Endothelial cell of umbilical vein (primary cell): ENCODE data around the gene TMEM182. TPM values are rescaled to one million over a fixed set of nuclear protein-coding genes. Genes with fewer than 3 reads are reported as not detected.

Source experiments
- BruUV-seq: library from RNA; stranded (reverse); fragments of 400-500 nt; replicated peaks from 2 replicates; lab custom pipeline; 2021; lab: Mats Ljungman, UMichigan
- CTCF ChIA-PET: fragments of 300-600, 350-600 bp; sonication (Branson Sonifier 250); formaldehyde crosslinking; loops from one replicate; lab custom pipeline; 2021; ENCODE audit warnings: antibody characterized with exemption, inconsistent platforms; lab: Charles Lee
- POLR2A ChIA-PET: fragments of 300-600, 350-600 bp; sonication (Branson Sonifier 250); formaldehyde crosslinking; loops from one replicate; lab custom pipeline; 2021; ENCODE audit warnings: antibody characterized with exemption, inconsistent platforms; lab: Charles Lee
- DNase-seq: peaks from one replicate; pipeline ENCODE4 v3.0.0-alpha.2; 2011; ENCODE audit warnings: low read depth, low spot score
- FAIRE-seq: peaks from 2 replicates; lab custom pipeline; 2011; peaks lifted over from hg19 to GRCh38; lab: Jason Lieb, UNC
- H2AFZ ChIP-seq: 2 replicates; pipeline ENCODE4 v1.6.0; 2012; ENCODE audit warnings: low read depth, low read length, control low read depth, inconsistent platforms
- H3K27ac ChIP-seq: 2 replicates; pipeline ENCODE4 v1.5.1; 2011; ENCODE audit warnings: low read depth, mild to moderate bottlenecking, control low read depth, low read length, moderate library complexity; ENCODE audit not compliant: insufficient read depth
- H3K27me3 ChIP-seq, 2 experiments: 2 replicates each; pipeline versions ENCODE4 v1.6.0 to v1.6.1; 2011; ENCODE audit warnings: low read length in 2 of 2, mixed read lengths in 1 of 2; ENCODE audit not compliant: control insufficient read depth in 2 of 2, insufficient read depth in 2 of 2
- H3K36me3 ChIP-seq, 2 experiments: 2 replicates in 1 of 2; 3 replicates in 1 of 2; pipeline ENCODE4 v1.5.1; 2011; ENCODE audit warnings: low read length in 2 of 2, mild to moderate bottlenecking in 1 of 2, moderate library complexity in 1 of 2; ENCODE audit not compliant: control insufficient read depth in 2 of 2, insufficient read depth in 2 of 2; ENCODE audit errors: extremely low read depth in 1 of 2
- H3K4me1 ChIP-seq: 3 replicates; pipeline ENCODE4 v1.5.1; 2011; ENCODE audit warnings: mild to moderate bottlenecking, low read length; ENCODE audit not compliant: control insufficient read depth, insufficient read depth; ENCODE audit errors: extremely low read depth
- H3K4me2 ChIP-seq: 2 replicates; pipeline ENCODE4 v1.6.1; 2011; ENCODE audit warnings: low read length, control low read depth, mixed read lengths; ENCODE audit not compliant: insufficient read depth
- H3K4me3 ChIP-seq, 3 experiments: fragments of 200-600 bp in 1 of 3; sonication (generic), shearing (Covaris generic) in 1 of 3; replicated peaks in 1 of 3; 2 replicates each; pipeline ENCODE4 v1.5.1; 2011 to 2016; ENCODE audit warnings: control low read depth in 3 of 3, low read length in 3 of 3, mild to moderate bottlenecking in 2 of 3, inconsistent platforms in 1 of 3, low read depth in 1 of 3, moderate library complexity in 1 of 3; ENCODE audit not compliant: insufficient read depth in 1 of 3
- H3K79me2 ChIP-seq: 2 replicates; pipeline ENCODE4 v1.6.0; 2012; ENCODE audit warnings: low read length, inconsistent platforms; ENCODE audit not compliant: control insufficient read depth, insufficient read depth
- H3K9ac ChIP-seq: replicated peaks from 2 replicates; pipeline ENCODE3; 2011; ENCODE audit warnings: low read length, control low read depth; ENCODE audit not compliant: insufficient read depth; ENCODE audit errors: extremely low read depth
- H3K9me1 ChIP-seq: replicated peaks from 3 replicates; pipeline ENCODE4 v1.6.0; 2011; ENCODE audit warnings: mild to moderate bottlenecking, low read length; ENCODE audit not compliant: control insufficient read depth, insufficient read depth; ENCODE audit errors: extremely low read depth
- H3K9me3 ChIP-seq: replicated peaks from 2 replicates; pipeline ENCODE4 v1.5.1; 2012; ENCODE audit warnings: low read length, inconsistent platforms; ENCODE audit not compliant: control insufficient read depth, insufficient read depth
- H4K20me1 ChIP-seq: replicated peaks from 2 replicates; pipeline ENCODE3; 2011; ENCODE audit warnings: mild to moderate bottlenecking, low read length; ENCODE audit not compliant: control insufficient read depth, insufficient read depth; ENCODE audit errors: extremely low read depth
- CTCF ChIP-seq, 2 donors: IDR thresholded peaks; 1 replicate in 1 of 2; 2 replicates in 1 of 2; pipeline ENCODE4 v1.5.1; 2011; ENCODE audit warnings: low read length in 2 of 2, mild to moderate bottlenecking in 2 of 2, moderate library complexity in 2 of 2, control low read depth in 1 of 2, inconsistent platforms in 1 of 2, low read depth in 1 of 2; ENCODE audit not compliant: insufficient read depth in 1 of 2; ENCODE audit errors: extremely low read depth in 1 of 2
- EZH2 ChIP-seq: IDR thresholded peaks from 2 replicates; pipeline ENCODE4 v1.6.1; 2012; ENCODE audit warnings: borderline replicate concordance, low read depth, mild to moderate bottlenecking, moderate library complexity, low read length, inconsistent platforms; ENCODE audit not compliant: severe bottlenecking
- FOS ChIP-seq: IDR thresholded peaks from 2 replicates; pipeline ENCODE4 v1.6.1; 2011; ENCODE audit warnings: mild to moderate bottlenecking, low read length, moderate library complexity, borderline replicate concordance; ENCODE audit not compliant: insufficient read depth
- GATA2 ChIP-seq: IDR thresholded peaks from 2 replicates; pipeline ENCODE4 v1.7.0; 2011; ENCODE audit warnings: low read depth, mild to moderate bottlenecking, moderate library complexity, mixed read lengths, low read length; ENCODE audit not compliant: insufficient read length, insufficient read depth
- JUN ChIP-seq: IDR thresholded peaks from 2 replicates; pipeline ENCODE4 v1.6.1; 2011; ENCODE audit warnings: borderline replicate concordance, low read depth; ENCODE audit not compliant: insufficient read length, insufficient read depth
- MYC ChIP-seq: IDR thresholded peaks from one replicate; pipeline ENCODE4 v1.6.1; 2011; ENCODE audit warnings: mild to moderate bottlenecking, low read depth, low read length
- POLR2A ChIP-seq: IDR thresholded peaks from 2 replicates; pipeline ENCODE4 v1.6.1; 2012; ENCODE audit warnings: low read depth, mild to moderate bottlenecking, control low read depth, low read length
- POLR2AphosphoS5 ChIP-seq: IDR thresholded peaks from 2 replicates; pipeline ENCODE4 v1.6.1; 2012; ENCODE audit warnings: low read depth, mild to moderate bottlenecking, control low read depth, low read length, moderate library complexity; ENCODE audit not compliant: insufficient read depth
- dilution Hi-C: fragments of 300-500 bp; cut with MboI; formaldehyde crosslinking; loops from one replicate; pipeline ENCODE4 v1.15.0; 2019; ENCODE audit warnings: low sequenced_read_pairs; ENCODE audit not compliant: extremely low pct_ligation_motif_present
- intact Hi-C: fragments of 100-400 bp; cut with micrococcal nuclease; formaldehyde crosslinking; loops from one replicate; pipeline ENCODE4 v1.10.0; 2022
- polyA plus RNA-seq, 4 experiments: library from polyadenylated mRNA; depleted of rRNA in 3 of 4; stranded (reverse) in 3 of 4; unstranded in 1 of 4; fragments of >200 nt; gene quantifications; 2 replicates each; pipeline versions ENCODE4 v1.2.1 to v1.2.3, GENCODE V29; 2011 to 2012; ENCODE audit warnings: missing spikeins in 1 of 4
- total RNA-seq: library from RNA; stranded (reverse); gene quantifications from 2 replicates; pipeline ENCODE4 v1.2.3, GENCODE V29; 2021
- TF ChIP-seq, protein P1 (sequence below): IDR thresholded peaks from 2 replicates; pipeline ENCODE4 v1.6.1; 2011; ENCODE audit not compliant: insufficient read depth, insufficient read length

TMEM182 gene
- total and polyA plus RNA-seq, 2 donors (not counting 3 experiments of a cell fraction or from before 2014, with no cell fraction given) = 0.69 to 0.95 TPM

- intact Hi-C loops (no loop called here), dilution Hi-C loops (no loop called here)
- TF ChIP-seq MYC (no peak), EZH2 (no peak), JUN (no peak)
- TF ChIP-seq, protein P1, sequence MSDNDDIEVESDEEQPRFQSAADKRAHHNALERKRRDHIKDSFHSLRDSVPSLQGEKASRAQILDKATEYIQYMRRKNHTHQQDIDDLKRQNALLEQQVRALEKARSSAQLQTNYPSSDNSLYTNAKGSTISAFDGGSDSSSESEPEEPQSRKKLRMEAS = no peak
- Histone ChIP-seq H3K4me2 (no peak overlapping the region), H3K4me1 (no peaks in the 10 kb centered on the region), H4K20me1 (no peaks in the 10 kb centered on the region), H3K9me3 (no peaks in the 10 kb centered on the region), H3K27ac (no peak overlapping the region), H3K9me1 (no peaks in the 10 kb centered on the region), H3K4me3 (no peak overlapping the region), H3K79me2 (no peaks in the 10 kb centered on the region), H3K27me3 (no peaks in the 10 kb centered on the region), H2AFZ (no peak overlapping the region), H3K9ac (no peak overlapping the region), H3K36me3 (no peaks in the 10 kb centered on the region)
- BruUV-seq = no TSS peak
- no peak for DNase-seq
- no peak for FAIRE-seq
- POLR2A ChIA-PET = no interaction called here
- CTCF ChIA-PET = interaction anchor here (4.4 kb wide), 1 partner anchor 19 kb away, joined by 22 read pairs; no protein-coding TSS in a partner anchor
Observed at GRCh38 chr2:102773149-102773705, 11.4 kb downstream of the TMEM182 start.

GRCh38 chr2:102778260-102778659 is 16.4 kb downstream of the TMEM182 start:
- Histone ChIP-seq H3K79me2 (no peaks in the 10 kb centered on the region), H3K27me3 (no peaks in the 10 kb centered on the region), H3K27ac (no peak overlapping the region), H3K9me3 (no peaks in the 10 kb centered on the region), H3K9ac (no peak overlapping the region), H2AFZ (no peak overlapping the region), H3K9me1 (no peaks in the 10 kb centered on the region), H4K20me1 (no peaks in the 10 kb centered on the region), H3K4me2 (no peak overlapping the region), H3K36me3 (no peaks in the 10 kb centered on the region), H3K4me1 (no peaks in the 10 kb centered on the region), H3K4me3 (no peak overlapping the region)
- no TSS peak for BruUV-seq
- TF ChIP-seq EZH2 (no peak), FOS (no peak), POLR2A (no peak), POLR2AphosphoS5 (no peak), GATA2 (no peak), MYC (no peak), JUN (no peak), CTCF (IDR thresholded peaks at IDR 0.05; ENCODE audit: extremely low read depth in 1 of 2, insufficient read depth in 1 of 2, low read depth in 1 of 2, low read length in 2 of 2) (no peak)
- TF ChIP-seq, protein P1 = no peak
- ChIA-PET CTCF (interaction anchor here (1.7 kb wide), 1 partner anchor 24 kb away, joined by 6 read pairs; no protein-coding TSS in a partner anchor), POLR2A (no interaction called here)
- intact Hi-C loops = no loop called here
- DNase-seq = no peak
- no peak for FAIRE-seq
- dilution Hi-C loops = no loop called here
